HCT116 (cell line): ENCODE measurements around the gene SSRP1. TPM values are rescaled to one million over a fixed set of nuclear protein-coding genes. Genes with fewer than 3 reads are reported as not detected.

Experiments
- ATAC-seq: fragments of 200-7000 bp; cut with Tn5 transposase; 2 replicates; pipeline ENCODE4 v1.9.1; 2020; ENCODE audit warnings: mild to moderate bottlenecking, moderate library complexity
- BruUV-seq: library from RNA; stranded (reverse); fragments of 400-500 nt; replicated peaks from 2 replicates; lab custom pipeline; 2021; lab: Mats Ljungman, UMichigan
- CTCF ChIA-PET: fragments of 300-600 bp; sonication (Branson Sonifier 250); formaldehyde crosslinking; loops from one replicate; lab custom pipeline; 2021; ENCODE audit warnings: antibody characterized with exemption; lab: Charles Lee
- POLR2A ChIA-PET: fragments of 300-600, 350-600 bp; sonication (Branson Sonifier 250); formaldehyde crosslinking; loops from one replicate; lab custom pipeline; 2021; ENCODE audit warnings: antibody characterized with exemption; lab: Charles Lee
- RAD21 ChIA-PET, 2 experiments: fragments of 300-600 bp; sonication (Branson Sonifier 250); formaldehyde crosslinking; loops; one replicate each; lab custom pipeline; 2023; ENCODE audit warnings: low total read pairs in 2 of 2; ENCODE audit not compliant: uncharacterized antibody in 2 of 2, unreplicated experiment in 2 of 2, low non-redundant PET in 1 of 2; lab: Charles Lee
- DNase-seq: peaks from one replicate; pipeline ENCODE4 v3.0.0-alpha.2; 2010; ENCODE audit warnings: low read depth, low spot score
- H2AFZ ChIP-seq: fragments of 200-600 bp; shearing (Covaris generic), sonication (generic); 2 replicates; pipeline ENCODE4 v1.6.1; 2017; ENCODE audit warnings: low read depth, mixed run types, mixed read lengths, antibody characterized with exemption, low read length; ENCODE audit not compliant: poor library complexity, severe bottlenecking
- H3K27ac ChIP-seq: 2 replicates; pipeline ENCODE4 v1.5.1; 2012; ENCODE audit warnings: low read depth, low read length
- H3K27me3 ChIP-seq: fragments of 200-600 bp; sonication (generic); 2 replicates; pipeline ENCODE4 v1.6.1; 2016; ENCODE audit warnings: mixed run types, low read length, mixed read lengths; ENCODE audit not compliant: insufficient read depth
- H3K36me3 ChIP-seq, 2 experiments: fragments of 200-500 bp in 1 of 2; fragments of 200-600 bp in 1 of 2; sonication (Bioruptor generic) in 1 of 2; sonication (generic) in 1 of 2; 2 replicates each; pipeline versions ENCODE4 v1.5.1 to v1.6.1; 2014 to 2016; ENCODE audit warnings: low read length in 2 of 2, inconsistent platforms in 1 of 2, mixed read lengths in 1 of 2, mixed run types in 1 of 2; ENCODE audit not compliant: insufficient read depth in 2 of 2, control insufficient read depth in 1 of 2
- H3K4me1 ChIP-seq, 2 experiments: fragments of 200-600 bp in 1 of 2; sonication (generic) in 1 of 2; 2 replicates each; pipeline versions ENCODE4 v1.5.1 to v1.6.1; 2012 to 2017; ENCODE audit warnings: low read length in 2 of 2, inconsistent platforms in 1 of 2, mild to moderate bottlenecking in 1 of 2, mixed read lengths in 1 of 2, mixed run types in 1 of 2, moderate library complexity in 1 of 2; ENCODE audit not compliant: insufficient read depth in 2 of 2, control insufficient read depth in 1 of 2
- H3K4me2 ChIP-seq: fragments of 200-600 bp; sonication (generic); 2 replicates; pipeline ENCODE4 v1.6.1; 2017; ENCODE audit warnings: mixed run types, low read length, mixed read lengths
- H3K4me3 ChIP-seq, 2 experiments: fragments of 200-600 bp in 1 of 2; sonication (generic) in 1 of 2; replicated peaks in 1 of 2; 2 replicates each; pipeline ENCODE4 v1.5.1; 2011 to 2016; ENCODE audit warnings: low read length in 2 of 2, control low read depth in 1 of 2, low read depth in 1 of 2, mild to moderate bottlenecking in 1 of 2, mixed read lengths in 1 of 2, mixed run types in 1 of 2
- H3K79me2 ChIP-seq: fragments of 200-600 bp; sonication (generic); 2 replicates; pipeline ENCODE4 v1.6.1; 2017; ENCODE audit warnings: mild to moderate bottlenecking, mixed run types, low read length, moderate library complexity, mixed read lengths; ENCODE audit not compliant: insufficient read depth
- H3K9ac ChIP-seq: fragments of 200-600 bp; sonication (generic); 2 replicates; pipeline ENCODE4 v1.6.1; 2016; ENCODE audit warnings: low read length, mixed read lengths
- H3K9me2 ChIP-seq: fragments of 200-600 bp; sonication (generic), shearing (Covaris generic); 2 replicates; pipeline ENCODE4 v1.6.1; 2017; ENCODE audit warnings: mixed run types, mild to moderate bottlenecking, moderate library complexity; ENCODE audit not compliant: insufficient read depth
- H3K9me3 ChIP-seq, 2 experiments: fragments of 200-500 bp in 1 of 2; fragments of 200-600 bp in 1 of 2; sonication (Bioruptor generic) in 1 of 2; sonication (generic) in 1 of 2; 2 replicates each; pipeline ENCODE4 v1.6.1; 2014 to 2017; ENCODE audit warnings: low read length in 2 of 2, mixed read lengths in 2 of 2, inconsistent platforms in 1 of 2, low read depth in 1 of 2, mild to moderate bottlenecking in 1 of 2, mixed run types in 1 of 2, moderate library complexity in 1 of 2; ENCODE audit not compliant: control insufficient read depth in 1 of 2, insufficient read depth in 1 of 2
- H4K20me1 ChIP-seq: fragments of 200-600 bp; sonication (generic), shearing (Covaris generic); 2 replicates; pipeline ENCODE4 v1.6.1; 2017; ENCODE audit warnings: mixed run types, mild to moderate bottlenecking, moderate library complexity; ENCODE audit not compliant: insufficient read depth
- ATF3 ChIP-seq: IDR thresholded peaks from 2 replicates; pipeline ENCODE4 v1.6.1; 2012
- CEBPB ChIP-seq: IDR thresholded peaks from 2 replicates; pipeline ENCODE4 v1.6.1; 2012; ENCODE audit warnings: low read depth
- ELF1 ChIP-seq: IDR thresholded peaks from 2 replicates; pipeline ENCODE4 v1.6.1; 2012; ENCODE audit warnings: low read depth, borderline replicate concordance
- EZH2phosphoT487 ChIP-seq: fragments of 200-600 bp; IDR thresholded peaks from 2 replicates; pipeline ENCODE4 v1.6.1; 2018; ENCODE audit warnings: antibody characterized with exemption, borderline replicate concordance
- FOSL1 ChIP-seq: IDR thresholded peaks from 2 replicates; pipeline ENCODE4 v1.6.1; 2012; ENCODE audit warnings: low read depth
- MAX ChIP-seq: IDR thresholded peaks from 2 replicates; pipeline ENCODE4 v1.6.1; 2012
- POLR2A ChIP-seq: IDR thresholded peaks from 2 replicates; pipeline ENCODE4 v1.7.0; 2011; ENCODE audit warnings: borderline replicate concordance; ENCODE audit not compliant: insufficient read depth, insufficient read length; ENCODE audit errors: extremely low read depth
- POLR2AphosphoS5 ChIP-seq: IDR thresholded peaks from 2 replicates; pipeline ENCODE4 v1.6.1; 2011; ENCODE audit warnings: mild to moderate bottlenecking, low read depth, low read length, moderate library complexity
- RAD21 ChIP-seq: IDR thresholded peaks from 2 replicates; pipeline ENCODE4 v1.6.1; 2012; ENCODE audit warnings: low read depth, mild to moderate bottlenecking
- SIN3A ChIP-seq: IDR thresholded peaks from 2 replicates; pipeline ENCODE4 v1.6.1; 2012; ENCODE audit warnings: low read depth
- SP1 ChIP-seq: IDR thresholded peaks from 2 replicates; pipeline ENCODE4 v1.6.1; 2012; ENCODE audit warnings: low read depth
- SRF ChIP-seq: IDR thresholded peaks from 2 replicates; pipeline ENCODE4 v1.6.1; 2012; ENCODE audit warnings: low read depth
- TCF7L2 ChIP-seq: IDR thresholded peaks from 2 replicates; pipeline ENCODE4 v1.7.0; 2011; ENCODE audit warnings: borderline replicate concordance, inconsistent platforms; ENCODE audit not compliant: insufficient read depth, insufficient read length; ENCODE audit errors: extremely low read depth
- YY1 ChIP-seq: IDR thresholded peaks from 2 replicates; pipeline ENCODE4 v1.6.1; 2011; ENCODE audit warnings: low read length, low read depth, moderate library complexity, mild to moderate bottlenecking; ENCODE audit not compliant: insufficient replicate concordance; ENCODE audit errors: extremely low read depth
- ZBTB33 ChIP-seq: IDR thresholded peaks from 2 replicates; pipeline ENCODE4 v1.6.1; 2011; ENCODE audit warnings: mild to moderate bottlenecking, low read length, moderate library complexity; ENCODE audit not compliant: insufficient replicate concordance; ENCODE audit errors: extremely low read depth
- ZFX ChIP-seq: fragments of 450-650 bp; IDR thresholded peaks from 2 replicates; pipeline ENCODE4 v1.6.1; 2017
- intact Hi-C: fragments of 100-400 bp; cut with micrococcal nuclease; formaldehyde crosslinking; loops from 2 replicates; pipeline ENCODE4 v1.10.0; 2022
- total RNA-seq: library from RNA; stranded (reverse); gene quantifications from one replicate; pipeline ENCODE4 v1.2.1, GENCODE V29; 2021; ENCODE audit not compliant: unreplicated experiment
- TF ChIP-seq, protein P1 (sequence below), 3 experiments: fragments of 200-600 bp in 1 of 3; sonication (generic) in 1 of 3; IDR thresholded peaks in 2 of 3; conservative IDR thresholded peaks in 1 of 3; 2 replicates each; pipeline ENCODE4 v1.5.1; 2012 to 2017; ENCODE audit warnings: low read depth in 2 of 3, low read length in 2 of 3, antibody characterized with exemption in 1 of 3, borderline replicate concordance in 1 of 3, control low read depth in 1 of 3, mild to moderate bottlenecking in 1 of 3, mixed read lengths in 1 of 3, mixed run types in 1 of 3, moderate library complexity in 1 of 3; ENCODE audit not compliant: insufficient read depth in 1 of 3

The SSRP1 gene
- total RNA-seq, 1 experiment from 2014 or later: 260 TPM

DNA sequence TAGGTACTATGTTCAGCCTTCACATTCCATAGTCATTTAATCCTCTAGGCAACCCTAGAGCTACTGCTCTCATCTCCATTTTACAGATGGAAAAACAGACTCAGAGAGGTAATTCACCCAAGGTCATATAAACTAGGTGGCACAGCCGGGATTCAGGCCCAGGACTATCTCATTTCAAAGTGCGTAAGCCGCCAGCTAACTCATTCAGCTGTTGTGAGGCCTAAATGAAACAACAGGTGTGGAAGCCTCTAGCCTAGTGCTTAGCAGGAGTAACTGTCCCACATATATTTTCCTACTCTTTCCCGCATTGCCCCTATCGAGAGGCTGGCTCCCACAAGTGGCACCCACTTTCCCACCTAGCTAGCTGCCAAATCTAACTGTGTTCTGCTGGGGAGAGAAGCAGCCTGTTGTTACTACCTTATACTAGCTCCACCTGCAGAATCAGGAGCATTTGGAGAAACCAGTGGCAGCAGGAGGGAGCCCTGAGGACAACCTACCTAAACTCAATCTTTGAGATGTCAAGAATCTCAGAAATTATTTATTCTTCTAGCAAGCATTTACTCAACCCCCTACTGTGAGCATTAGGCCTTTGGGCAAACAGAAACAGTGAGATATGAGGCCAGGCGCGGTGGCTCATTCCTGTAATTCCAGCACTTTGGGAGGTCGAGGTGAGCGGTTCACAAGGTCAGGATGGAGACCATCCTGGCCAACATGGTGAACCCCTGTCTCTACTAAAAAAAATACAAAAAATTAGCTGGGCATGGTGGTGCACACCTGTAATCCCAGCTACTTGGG is 24.4 kb upstream of the SSRP1 start:
- H4K20me1 ChIP-seq: no peaks in the 10 kb centered on the region
- H2AFZ ChIP-seq: no peak overlapping the region
- H3K4me2 ChIP-seq: no peak overlapping the region
- H3K27me3 ChIP-seq: 0 out of 2 replicates have a peak, but pooled peaks cover 5% of the 10 kb centered on the region
- CTCF ChIA-PET: interaction anchor here (1.0 kb wide), 1 partner anchor 10 kb away, joined by 3 read pairs; no protein-coding TSS in a partner anchor
- ATAC-seq (no peak), DNase-seq (no peak)
- intact Hi-C loops: no loop called here
- no peak overlapping the region for H3K4me3 ChIP-seq
- no peak overlapping the region for H3K27ac ChIP-seq
- H3K9me3 ChIP-seq: no peaks in the 10 kb centered on the region
- no peaks in the 10 kb centered on the region for H3K4me1 ChIP-seq
- no peaks in the 10 kb centered on the region for H3K79me2 ChIP-seq
- no peaks in the 10 kb centered on the region for H3K36me3 ChIP-seq
- POLR2A ChIA-PET: interaction anchor here (1.5 kb wide), 1 partner anchor 8 kb away, joined by 3 read pairs; no protein-coding TSS in a partner anchor
- TF ChIP-seq POLR2A (no peak), CEBPB (no peak), EZH2phosphoT487 (no peak), POLR2AphosphoS5 (no peak), SIN3A (no peak), ZBTB33 (no peak), FOSL1 (no peak), YY1 (no peak), RAD21 (no peak), MAX (no peak), ELF1 (no peak), TCF7L2 (no peak), SRF (no peak), ATF3 (no peak), ZFX (no peak), SP1 (no peak)
- TF ChIP-seq, protein P1, sequence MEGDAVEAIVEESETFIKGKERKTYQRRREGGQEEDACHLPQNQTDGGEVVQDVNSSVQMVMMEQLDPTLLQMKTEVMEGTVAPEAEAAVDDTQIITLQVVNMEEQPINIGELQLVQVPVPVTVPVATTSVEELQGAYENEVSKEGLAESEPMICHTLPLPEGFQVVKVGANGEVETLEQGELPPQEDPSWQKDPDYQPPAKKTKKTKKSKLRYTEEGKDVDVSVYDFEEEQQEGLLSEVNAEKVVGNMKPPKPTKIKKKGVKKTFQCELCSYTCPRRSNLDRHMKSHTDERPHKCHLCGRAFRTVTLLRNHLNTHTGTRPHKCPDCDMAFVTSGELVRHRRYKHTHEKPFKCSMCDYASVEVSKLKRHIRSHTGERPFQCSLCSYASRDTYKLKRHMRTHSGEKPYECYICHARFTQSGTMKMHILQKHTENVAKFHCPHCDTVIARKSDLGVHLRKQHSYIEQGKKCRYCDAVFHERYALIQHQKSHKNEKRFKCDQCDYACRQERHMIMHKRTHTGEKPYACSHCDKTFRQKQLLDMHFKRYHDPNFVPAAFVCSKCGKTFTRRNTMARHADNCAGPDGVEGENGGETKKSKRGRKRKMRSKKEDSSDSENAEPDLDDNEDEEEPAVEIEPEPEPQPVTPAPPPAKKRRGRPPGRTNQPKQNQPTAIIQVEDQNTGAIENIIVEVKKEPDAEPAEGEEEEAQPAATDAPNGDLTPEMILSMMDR (IDR thresholded peaks at IDR 0.05 in 2 of 3, conservative IDR thresholded peaks at IDR 0.05 in 1 of 3; ENCODE audit: borderline replicate concordance in 1 of 3, insufficient read depth in 1 of 3, low read depth in 2 of 3, low read length in 2 of 3): no peak
- H3K9ac ChIP-seq: no peak overlapping the region
- no peaks in the 10 kb centered on the region for H3K9me2 ChIP-seq
- RAD21 ChIA-PET: no interaction called here
- BruUV-seq: no TSS peak
